WTC11 (cell line): ENCODE measurements around the gene TRIM7. TPM values are rescaled to one million over a fixed set of nuclear protein-coding genes. Genes with fewer than 3 reads are reported as not detected.

Experiments
- ATAC-seq: fragments of 200-7000 bp; cut with Tn5 transposase; 2 replicates; pipeline ENCODE4 v1.10.0; 2021; ENCODE audit warnings: mild to moderate bottlenecking, moderate library complexity
- Bru-seq: library from RNA; stranded (reverse); fragments of 400-500 nt; gene quantifications from one replicate; lab custom pipeline; 2021; lab: Mats Ljungman, UMichigan
- CTCF ChIA-PET: fragments of 300-600 bp; sonication (Branson Sonifier 250); formaldehyde crosslinking; loops from one replicate; lab custom pipeline; 2021; ENCODE audit warnings: antibody characterized with exemption; lab: Charles Lee
- POLR2A ChIA-PET: fragments of 350-600 bp; sonication (Branson Sonifier 250); formaldehyde crosslinking; loops from one replicate; lab custom pipeline; 2021; ENCODE audit warnings: antibody characterized with exemption; lab: Charles Lee
- DNase-seq: peaks from one replicate; pipeline ENCODE4 v3.0.0; 2021; ENCODE audit warnings: low spot score
- H3K27ac Mint-ChIP-seq: 2 replicates; pipeline ENCODE4 v1.8.0; 2021; ENCODE audit warnings: mixed read lengths
- H3K27me3 Mint-ChIP-seq: 2 replicates; pipeline ENCODE4 v1.8.0; 2021; ENCODE audit warnings: low read depth, mild to moderate bottlenecking, moderate library complexity, mixed read lengths
- H3K36me3 Mint-ChIP-seq: 2 replicates; pipeline ENCODE4 v1.8.0; 2021; ENCODE audit warnings: mixed read lengths
- H3K4me1 Mint-ChIP-seq: 2 replicates; pipeline ENCODE4 v1.8.0; 2022; ENCODE audit warnings: mixed read lengths
- H3K4me3 Mint-ChIP-seq: 2 replicates; pipeline ENCODE4 v1.8.0; 2021; ENCODE audit warnings: mild to moderate bottlenecking, moderate library complexity, mixed read lengths
- H3K9me3 Mint-ChIP-seq: 2 replicates; pipeline ENCODE4 v1.8.0; 2021; ENCODE audit warnings: mixed read lengths
- GRHL2 ChIP-seq: fragments of 250-450 bp; sonication (Bioruptor Pico); IDR thresholded peaks from 2 replicates; pipeline ENCODE4 v1.8.0; 2022; ENCODE audit warnings: mild to moderate bottlenecking, moderate library complexity; ENCODE audit not compliant: insufficient replicate concordance, severe bottlenecking
- GTF2I ChIP-seq: fragments of 250-450 bp; sonication (Bioruptor Pico); conservative IDR thresholded peaks from 2 replicates; pipeline ENCODE4 v1.4.0; 2021; ENCODE audit warnings: mild to moderate bottlenecking
- HMGXB4 ChIP-seq: sonication (generic); formaldehyde crosslinking; IDR thresholded peaks from 2 replicates; pipeline ENCODE4 v1.8.1; 2023; ENCODE audit warnings: mild to moderate bottlenecking, moderate library complexity, missing genetic modification reagents
- IRF2 ChIP-seq: sonication (generic); formaldehyde crosslinking; IDR thresholded peaks from 2 replicates; pipeline ENCODE4 v1.8.0; 2022; ENCODE audit warnings: low read depth, missing genetic modification reagents, borderline replicate concordance
- ZBTB43 ChIP-seq: sonication (generic); formaldehyde crosslinking; IDR thresholded peaks from 2 replicates; pipeline ENCODE4 v1.8.1; 2023; ENCODE audit warnings: mild to moderate bottlenecking, missing genetic modification reagents
- ZNF121 ChIP-seq: sonication (generic); formaldehyde crosslinking; IDR thresholded peaks from 2 replicates; pipeline ENCODE4 v1.8.0; 2023; ENCODE audit warnings: missing genetic modification reagents
- ZNF317 ChIP-seq: sonication (generic); formaldehyde crosslinking; IDR thresholded peaks from 2 replicates; pipeline ENCODE4 v1.8.1; 2023; ENCODE audit warnings: low read depth, mild to moderate bottlenecking, moderate library complexity, missing genetic modification reagents, borderline replicate concordance
- long read RNA-seq, 3 experiments: library from RNA in 1 of 3; library from capped mRNA in 1 of 3; library from polyadenylated mRNA in 1 of 3; unstranded in 2 of 3; stranded (forward) in 1 of 3; transcript quantifications; one replicate each; pipeline ENCODE4 v2.0.0, GENCODE V29; 2021
- total RNA-seq: library from RNA; stranded (reverse); gene quantifications from 3 replicates; pipeline ENCODE4 v1.2.3, GENCODE V29; 2021
- TF ChIP-seq, protein P1 (sequence below): sonication (generic); formaldehyde crosslinking; IDR thresholded peaks from 2 replicates; pipeline ENCODE4 v1.8.0; 2022; ENCODE audit warnings: missing genetic modification reagents
- TF ChIP-seq, protein P2 (sequence below): sonication (generic); formaldehyde crosslinking; IDR thresholded peaks from 2 replicates; pipeline ENCODE4 v1.8.0; 2022; ENCODE audit warnings: mild to moderate bottlenecking, missing genetic modification reagents
- TF ChIP-seq, protein P3 (sequence below): sonication (generic); formaldehyde crosslinking; IDR thresholded peaks from 2 replicates; pipeline ENCODE4 v1.8.1; 2023; ENCODE audit warnings: mild to moderate bottlenecking, missing genetic modification reagents, borderline replicate concordance
- TF ChIP-seq, protein P4 (sequence below): sonication (generic); formaldehyde crosslinking; IDR thresholded peaks from 2 replicates; pipeline ENCODE4 v1.8.1; 2022; ENCODE audit warnings: low read depth, mild to moderate bottlenecking, moderate library complexity, missing genetic modification reagents, borderline replicate concordance

The TRIM7 gene
- 0.64 to 1.4 TPM (median 0.98 TPM) in 3 replicates for total RNA-seq
- Bru-seq, nascent RNA = percentile 12 among the genes with signal in this experiment
- long read RNA-seq, experiment 1, partial matches to known transcripts = 0 of 1 reads
- long read RNA-seq, experiment 1, other reads (novel, unspliced or antisense) = 1 of 1 reads
- long read RNA-seq, experiment 2 = 0 reads
- long read RNA-seq, experiment 3 = 0 reads

DNA sequence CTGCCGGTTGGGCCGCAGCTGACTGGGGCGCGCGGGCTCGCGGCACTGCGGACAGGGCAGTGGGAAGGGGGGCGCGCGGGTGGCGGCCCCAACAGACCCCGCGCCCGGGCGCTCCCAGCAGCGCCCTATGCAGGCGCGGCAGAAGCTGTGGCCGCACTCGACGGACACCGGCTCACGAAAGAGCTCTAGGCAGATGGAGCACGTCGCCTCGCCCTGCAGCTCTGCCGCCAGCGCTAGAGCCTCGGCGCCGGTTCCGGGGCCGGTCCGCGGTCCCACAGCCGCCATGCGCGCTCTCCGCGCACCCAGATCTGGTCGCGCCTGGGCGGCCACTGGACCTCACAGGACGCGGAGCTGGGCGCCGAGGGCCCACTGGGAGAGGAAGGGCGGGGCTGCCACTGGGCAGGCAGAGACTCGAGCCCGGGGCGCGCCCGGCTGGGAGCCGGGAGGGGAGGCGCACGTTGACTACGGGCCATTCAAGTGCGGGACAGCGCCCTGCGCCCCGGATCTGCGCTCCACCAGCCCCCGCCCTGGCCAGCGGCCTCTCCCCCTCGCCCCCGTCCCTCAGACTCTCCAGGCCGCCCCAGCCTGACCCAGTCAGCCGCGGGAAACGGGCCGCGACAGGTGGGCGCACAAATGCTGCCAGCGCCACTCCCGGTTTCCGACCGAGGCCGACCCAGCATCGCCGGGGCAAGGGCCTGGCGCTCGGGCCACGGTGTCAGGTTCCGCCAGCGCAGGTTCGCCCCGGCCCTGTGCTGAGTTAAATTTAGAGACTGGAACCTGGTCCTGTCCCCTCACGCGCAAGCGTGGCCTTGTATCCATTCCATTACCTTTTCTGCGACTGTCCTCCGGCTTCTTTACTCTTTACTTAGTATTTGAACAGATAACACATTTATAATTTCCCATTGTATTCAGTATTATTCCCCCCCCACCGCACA lies at the start of gene TRIM7:
Gene TRIM7 (minus strand): TSS at position 371 of the 935 bp plus-strand sequence. CDS start 86 bp downstream, at position 285.
- Mint-ChIP-seq H3K9me3 (no peaks in the 10 kb centered on the region), H3K36me3 (peaks cover 6% of the 10 kb centered on the region; the same call in 1 of the 2 replicates), H3K4me3 (peak within 1 kb of the TSS; percentile 94), H3K4me1 (peaks cover 30% of the 10 kb centered on the region), H3K27ac (no peak within 1 kb of the TSS), H3K27me3 (peaks cover 72% of the 10 kb centered on the region)
- ATAC-seq = peak; percentile 1
- TF ChIP-seq ZBTB43 (CRISPR knock-in tag) = 0 out of 2 replicates have a peak, but pooled peaks have one; percentile 6
- TF ChIP-seq ZNF121 (CRISPR knock-in tag) = 0 out of 2 replicates have a peak, but pooled peaks have one; percentile 24
- TF ChIP-seq GRHL2 (CRISPR knock-in tag) = no peak
- TF ChIP-seq IRF2 (CRISPR knock-in tag) = no peak
- TF ChIP-seq, protein P1, sequence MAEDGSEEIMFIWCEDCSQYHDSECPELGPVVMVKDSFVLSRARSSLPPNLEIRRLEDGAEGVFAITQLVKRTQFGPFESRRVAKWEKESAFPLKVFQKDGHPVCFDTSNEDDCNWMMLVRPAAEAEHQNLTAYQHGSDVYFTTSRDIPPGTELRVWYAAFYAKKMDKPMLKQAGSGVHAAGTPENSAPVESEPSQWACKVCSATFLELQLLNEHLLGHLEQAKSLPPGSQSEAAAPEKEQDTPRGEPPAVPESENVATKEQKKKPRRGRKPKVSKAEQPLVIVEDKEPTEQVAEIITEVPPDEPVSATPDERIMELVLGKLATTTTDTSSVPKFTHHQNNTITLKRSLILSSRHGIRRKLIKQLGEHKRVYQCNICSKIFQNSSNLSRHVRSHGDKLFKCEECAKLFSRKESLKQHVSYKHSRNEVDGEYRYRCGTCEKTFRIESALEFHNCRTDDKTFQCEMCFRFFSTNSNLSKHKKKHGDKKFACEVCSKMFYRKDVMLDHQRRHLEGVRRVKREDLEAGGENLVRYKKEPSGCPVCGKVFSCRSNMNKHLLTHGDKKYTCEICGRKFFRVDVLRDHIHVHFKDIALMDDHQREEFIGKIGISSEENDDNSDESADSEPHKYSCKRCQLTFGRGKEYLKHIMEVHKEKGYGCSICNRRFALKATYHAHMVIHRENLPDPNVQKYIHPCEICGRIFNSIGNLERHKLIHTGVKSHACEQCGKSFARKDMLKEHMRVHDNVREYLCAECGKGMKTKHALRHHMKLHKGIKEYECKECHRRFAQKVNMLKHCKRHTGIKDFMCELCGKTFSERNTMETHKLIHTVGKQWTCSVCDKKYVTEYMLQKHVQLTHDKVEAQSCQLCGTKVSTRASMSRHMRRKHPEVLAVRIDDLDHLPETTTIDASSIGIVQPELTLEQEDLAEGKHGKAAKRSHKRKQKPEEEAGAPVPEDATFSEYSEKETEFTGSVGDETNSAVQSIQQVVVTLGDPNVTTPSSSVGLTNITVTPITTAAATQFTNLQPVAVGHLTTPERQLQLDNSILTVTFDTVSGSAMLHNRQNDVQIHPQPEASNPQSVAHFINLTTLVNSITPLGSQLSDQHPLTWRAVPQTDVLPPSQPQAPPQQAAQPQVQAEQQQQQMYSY (CRISPR knock-in tag) = peak; percentile 42; the same call in 1 of the 2 replicates
- TF ChIP-seq HMGXB4 (CRISPR knock-in tag) = peak; percentile 70; the same call in 1 of the 2 replicates
- TF ChIP-seq GTF2I (CRISPR knock-in tag) = no peak
- TF ChIP-seq, protein P2, sequence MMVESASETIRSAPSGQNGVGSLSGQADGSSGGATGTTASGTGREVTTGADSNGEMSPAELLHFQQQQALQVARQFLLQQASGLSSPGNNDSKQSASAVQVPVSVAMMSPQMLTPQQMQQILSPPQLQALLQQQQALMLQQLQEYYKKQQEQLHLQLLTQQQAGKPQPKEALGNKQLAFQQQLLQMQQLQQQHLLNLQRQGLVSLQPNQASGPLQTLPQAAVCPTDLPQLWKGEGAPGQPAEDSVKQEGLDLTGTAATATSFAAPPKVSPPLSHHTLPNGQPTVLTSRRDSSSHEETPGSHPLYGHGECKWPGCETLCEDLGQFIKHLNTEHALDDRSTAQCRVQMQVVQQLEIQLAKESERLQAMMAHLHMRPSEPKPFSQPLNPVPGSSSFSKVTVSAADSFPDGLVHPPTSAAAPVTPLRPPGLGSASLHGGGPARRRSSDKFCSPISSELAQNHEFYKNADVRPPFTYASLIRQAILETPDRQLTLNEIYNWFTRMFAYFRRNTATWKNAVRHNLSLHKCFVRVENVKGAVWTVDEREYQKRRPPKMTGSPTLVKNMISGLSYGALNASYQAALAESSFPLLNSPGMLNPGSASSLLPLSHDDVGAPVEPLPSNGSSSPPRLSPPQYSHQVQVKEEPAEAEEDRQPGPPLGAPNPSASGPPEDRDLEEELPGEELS (CRISPR knock-in tag) = no peak
- TF ChIP-seq, protein P3, sequence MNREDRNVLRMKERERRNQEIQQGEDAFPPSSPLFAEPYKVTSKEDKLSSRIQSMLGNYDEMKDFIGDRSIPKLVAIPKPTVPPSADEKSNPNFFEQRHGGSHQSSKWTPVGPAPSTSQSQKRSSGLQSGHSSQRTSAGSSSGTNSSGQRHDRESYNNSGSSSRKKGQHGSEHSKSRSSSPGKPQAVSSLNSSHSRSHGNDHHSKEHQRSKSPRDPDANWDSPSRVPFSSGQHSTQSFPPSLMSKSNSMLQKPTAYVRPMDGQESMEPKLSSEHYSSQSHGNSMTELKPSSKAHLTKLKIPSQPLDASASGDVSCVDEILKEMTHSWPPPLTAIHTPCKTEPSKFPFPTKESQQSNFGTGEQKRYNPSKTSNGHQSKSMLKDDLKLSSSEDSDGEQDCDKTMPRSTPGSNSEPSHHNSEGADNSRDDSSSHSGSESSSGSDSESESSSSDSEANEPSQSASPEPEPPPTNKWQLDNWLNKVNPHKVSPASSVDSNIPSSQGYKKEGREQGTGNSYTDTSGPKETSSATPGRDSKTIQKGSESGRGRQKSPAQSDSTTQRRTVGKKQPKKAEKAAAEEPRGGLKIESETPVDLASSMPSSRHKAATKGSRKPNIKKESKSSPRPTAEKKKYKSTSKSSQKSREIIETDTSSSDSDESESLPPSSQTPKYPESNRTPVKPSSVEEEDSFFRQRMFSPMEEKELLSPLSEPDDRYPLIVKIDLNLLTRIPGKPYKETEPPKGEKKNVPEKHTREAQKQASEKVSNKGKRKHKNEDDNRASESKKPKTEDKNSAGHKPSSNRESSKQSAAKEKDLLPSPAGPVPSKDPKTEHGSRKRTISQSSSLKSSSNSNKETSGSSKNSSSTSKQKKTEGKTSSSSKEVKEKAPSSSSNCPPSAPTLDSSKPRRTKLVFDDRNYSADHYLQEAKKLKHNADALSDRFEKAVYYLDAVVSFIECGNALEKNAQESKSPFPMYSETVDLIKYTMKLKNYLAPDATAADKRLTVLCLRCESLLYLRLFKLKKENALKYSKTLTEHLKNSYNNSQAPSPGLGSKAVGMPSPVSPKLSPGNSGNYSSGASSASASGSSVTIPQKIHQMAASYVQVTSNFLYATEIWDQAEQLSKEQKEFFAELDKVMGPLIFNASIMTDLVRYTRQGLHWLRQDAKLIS = no peak
- TF ChIP-seq, protein P4, sequence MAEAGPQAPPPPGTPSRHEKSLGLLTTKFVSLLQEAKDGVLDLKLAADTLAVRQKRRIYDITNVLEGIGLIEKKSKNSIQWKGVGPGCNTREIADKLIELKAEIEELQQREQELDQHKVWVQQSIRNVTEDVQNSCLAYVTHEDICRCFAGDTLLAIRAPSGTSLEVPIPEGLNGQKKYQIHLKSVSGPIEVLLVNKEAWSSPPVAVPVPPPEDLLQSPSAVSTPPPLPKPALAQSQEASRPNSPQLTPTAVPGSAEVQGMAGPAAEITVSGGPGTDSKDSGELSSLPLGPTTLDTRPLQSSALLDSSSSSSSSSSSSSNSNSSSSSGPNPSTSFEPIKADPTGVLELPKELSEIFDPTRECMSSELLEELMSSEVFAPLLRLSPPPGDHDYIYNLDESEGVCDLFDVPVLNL (CRISPR knock-in tag) = no peak
- no peak for TF ChIP-seq ZNF317
- ChIA-PET POLR2A (interaction anchor here (2.3 kb wide), 1 partner anchor 13 kb away, joined by 11 read pairs; no protein-coding TSS in a partner anchor), CTCF (interaction anchor here (0.6 to 4.6 kb wide), 7 partner anchors 10 to 40 kb away, joined by 3 to 42 read pairs (median 5); partner anchors contain the start of gene TRIM41)
- DNase-seq = peak; percentile 55
